Measurements from ENCODE around the gene TRAF3IP1.
"Not testable (repeated sequence)": the region's sequence is repeated elsewhere in the genome, so short reads cannot be mapped to it uniquely, and the experiment has no call there.

The TRAF3IP1 gene

GRCh38 chr2:238382381-238382781 is 62.1 kb downstream of the TRAF3IP1 start:
- no peak for DNase-seq

GRCh38 chr2:238383135-238383534 is 62.8 kb downstream of the TRAF3IP1 start:
- no peak for DNase-seq

- no peak for DNase-seq
Measured at GRCh38 chr2:238383743-238384380, 63.5 kb downstream of the TRAF3IP1 start.

- no peak for DNase-seq
Measured at GRCh38 chr2:238387332-238387731, 67.0 kb downstream of the TRAF3IP1 start.

GRCh38 chr2:238388794-238389193 is 68.5 kb downstream of the TRAF3IP1 start:
- DNase-seq, result no peak

GRCh38 chr2:238389988-238390589 is 69.8 kb downstream of the TRAF3IP1 start:
- DNase-seq, result no peak

GRCh38 chr2:238391042-238391689 is 70.8 kb downstream of the TRAF3IP1 start:
- DNase-seq, result no peak

GRCh38 chr2:238396663-238397062 is 76.3 kb downstream of the TRAF3IP1 start:
- no peak for DNase-seq

GRCh38 chr2:238397356-238397755 is 77.0 kb downstream of the TRAF3IP1 start:
- no peak for DNase-seq

- DNase-seq, result no peak
Measured at GRCh38 chr2:238398577-238398976, 78.3 kb downstream of the TRAF3IP1 start.

- no peak for DNase-seq
Measured at GRCh38 chr2:238399094-238399493, 78.8 kb downstream of the TRAF3IP1 start.

GRCh38 chr2:238401551-238401950 is 81.2 kb downstream of the TRAF3IP1 start:
- DNase-seq, result no peak

- no peak for DNase-seq
Measured at GRCh38 chr2:238403632-238404405, 83.5 kb downstream of the TRAF3IP1 start.

- DNase-seq, result no peak
Measured at GRCh38 chr2:238404406-238405216, 84.3 kb downstream of the TRAF3IP1 start.

- DNase-seq, result not testable (repeated sequence)
Measured at GRCh38 chr2:238405217-238405555, 84.9 kb downstream of the TRAF3IP1 start.

GRCh38 chr2:238406221-238406997 is 86.1 kb downstream of the TRAF3IP1 start:
- no peak for DNase-seq

GRCh38 chr2:238406998-238407285 is 86.6 kb downstream of the TRAF3IP1 start:
- DNase-seq, result no peak

GRCh38 chr2:238407566-238407965 is 87.2 kb downstream of the TRAF3IP1 start:
- no peak for DNase-seq

- no peak for DNase-seq
Measured at GRCh38 chr2:238408615-238409340, 88.5 kb downstream of the TRAF3IP1 start.

GRCh38 chr2:238409341-238410199 is 89.3 kb downstream of the TRAF3IP1 start:
- no peak for DNase-seq
